ENCODE results near the gene OSBPL5.

Gene OSBPL5

DNA sequence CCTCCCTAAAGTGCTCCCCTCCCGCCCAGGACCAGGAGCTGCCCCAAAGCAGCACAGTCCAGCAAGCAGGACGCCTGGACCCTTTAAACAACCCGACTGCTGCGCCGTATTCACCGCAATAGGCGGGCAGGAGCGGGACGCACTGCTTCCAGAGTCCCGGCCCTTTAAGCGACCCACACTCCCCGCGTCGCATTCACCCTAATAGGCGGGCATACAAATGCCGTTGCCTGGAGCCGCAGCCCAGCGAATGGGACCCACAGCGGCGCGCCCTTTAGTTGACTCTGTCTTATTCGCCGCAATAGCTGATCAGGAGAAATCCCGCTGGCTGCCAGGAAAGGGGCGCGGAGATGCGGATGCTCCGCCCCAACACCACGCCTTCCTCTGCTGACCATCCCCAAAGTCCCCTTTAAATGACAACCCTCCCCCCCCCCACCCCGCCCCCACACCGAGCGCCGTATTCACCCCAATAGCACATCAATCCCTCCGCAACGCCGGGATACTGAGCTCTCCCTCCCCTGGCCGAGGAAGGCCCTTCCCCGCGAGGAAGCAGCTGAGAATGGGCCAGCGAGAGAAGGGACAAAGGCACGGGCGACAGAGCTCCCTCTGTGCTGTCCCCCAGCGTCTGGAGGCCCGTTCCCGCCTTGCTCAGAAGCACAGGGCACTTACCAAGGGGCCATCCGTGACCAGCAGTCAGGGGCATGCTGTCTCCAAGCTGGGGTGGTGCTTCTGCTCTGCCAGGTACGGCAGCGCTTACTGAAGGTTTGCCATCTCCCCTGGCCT is 4.7 kb downstream of the OSBPL5 start (continued):
- no peak for TF ChIP-seq ZFP41 (tag by site-specific recombination; IDR thresholded peaks at IDR 0.05; ENCODE audit: borderline replicate concordance)
- no peak for TF ChIP-seq YY1 (tag by site-specific recombination; IDR thresholded peaks at IDR 0.05)
- no peak for TF ChIP-seq ZNF366 (tag by site-specific recombination; conservative IDR thresholded peaks at IDR 0.05)
- TF ChIP-seq ZNF792 (tag by site-specific recombination; IDR thresholded peaks at IDR 0.05): no peak
- TF ChIP-seq, protein P1, sequence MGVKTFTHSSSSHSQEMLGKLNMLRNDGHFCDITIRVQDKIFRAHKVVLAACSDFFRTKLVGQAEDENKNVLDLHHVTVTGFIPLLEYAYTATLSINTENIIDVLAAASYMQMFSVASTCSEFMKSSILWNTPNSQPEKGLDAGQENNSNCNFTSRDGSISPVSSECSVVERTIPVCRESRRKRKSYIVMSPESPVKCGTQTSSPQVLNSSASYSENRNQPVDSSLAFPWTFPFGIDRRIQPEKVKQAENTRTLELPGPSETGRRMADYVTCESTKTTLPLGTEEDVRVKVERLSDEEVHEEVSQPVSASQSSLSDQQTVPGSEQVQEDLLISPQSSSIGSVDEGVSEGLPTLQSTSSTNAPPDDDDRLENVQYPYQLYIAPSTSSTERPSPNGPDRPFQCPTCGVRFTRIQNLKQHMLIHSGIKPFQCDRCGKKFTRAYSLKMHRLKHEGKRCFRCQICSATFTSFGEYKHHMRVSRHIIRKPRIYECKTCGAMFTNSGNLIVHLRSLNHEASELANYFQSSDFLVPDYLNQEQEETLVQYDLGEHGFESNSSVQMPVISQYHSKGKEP (tag by site-specific recombination; IDR thresholded peaks at IDR 0.05): no peak
- TF ChIP-seq ZNF426 (tag by site-specific recombination; IDR thresholded peaks at IDR 0.05): no peak
- no peak for TF ChIP-seq ZNF555 (tag by site-specific recombination; conservative IDR thresholded peaks at IDR 0.05)
- TF ChIP-seq ZNF292 (tag by site-specific recombination; IDR thresholded peaks at IDR 0.05; ENCODE audit: borderline replicate concordance, low read depth): no peak
- no peak for TF ChIP-seq HOXA7 (CRISPR knock-in tag; IDR thresholded peaks at IDR 0.05; ENCODE audit: borderline replicate concordance)
- TF ChIP-seq ZEB2 (tag by site-specific recombination; IDR thresholded peaks at IDR 0.05): 0 out of 2 replicates have a peak, but pooled peaks have one; percentile 29
- no peak for TF ChIP-seq ZNF214 (tag by site-specific recombination; IDR thresholded peaks at IDR 0.05; ENCODE audit: borderline replicate concordance)
- TF ChIP-seq, protein P2, sequence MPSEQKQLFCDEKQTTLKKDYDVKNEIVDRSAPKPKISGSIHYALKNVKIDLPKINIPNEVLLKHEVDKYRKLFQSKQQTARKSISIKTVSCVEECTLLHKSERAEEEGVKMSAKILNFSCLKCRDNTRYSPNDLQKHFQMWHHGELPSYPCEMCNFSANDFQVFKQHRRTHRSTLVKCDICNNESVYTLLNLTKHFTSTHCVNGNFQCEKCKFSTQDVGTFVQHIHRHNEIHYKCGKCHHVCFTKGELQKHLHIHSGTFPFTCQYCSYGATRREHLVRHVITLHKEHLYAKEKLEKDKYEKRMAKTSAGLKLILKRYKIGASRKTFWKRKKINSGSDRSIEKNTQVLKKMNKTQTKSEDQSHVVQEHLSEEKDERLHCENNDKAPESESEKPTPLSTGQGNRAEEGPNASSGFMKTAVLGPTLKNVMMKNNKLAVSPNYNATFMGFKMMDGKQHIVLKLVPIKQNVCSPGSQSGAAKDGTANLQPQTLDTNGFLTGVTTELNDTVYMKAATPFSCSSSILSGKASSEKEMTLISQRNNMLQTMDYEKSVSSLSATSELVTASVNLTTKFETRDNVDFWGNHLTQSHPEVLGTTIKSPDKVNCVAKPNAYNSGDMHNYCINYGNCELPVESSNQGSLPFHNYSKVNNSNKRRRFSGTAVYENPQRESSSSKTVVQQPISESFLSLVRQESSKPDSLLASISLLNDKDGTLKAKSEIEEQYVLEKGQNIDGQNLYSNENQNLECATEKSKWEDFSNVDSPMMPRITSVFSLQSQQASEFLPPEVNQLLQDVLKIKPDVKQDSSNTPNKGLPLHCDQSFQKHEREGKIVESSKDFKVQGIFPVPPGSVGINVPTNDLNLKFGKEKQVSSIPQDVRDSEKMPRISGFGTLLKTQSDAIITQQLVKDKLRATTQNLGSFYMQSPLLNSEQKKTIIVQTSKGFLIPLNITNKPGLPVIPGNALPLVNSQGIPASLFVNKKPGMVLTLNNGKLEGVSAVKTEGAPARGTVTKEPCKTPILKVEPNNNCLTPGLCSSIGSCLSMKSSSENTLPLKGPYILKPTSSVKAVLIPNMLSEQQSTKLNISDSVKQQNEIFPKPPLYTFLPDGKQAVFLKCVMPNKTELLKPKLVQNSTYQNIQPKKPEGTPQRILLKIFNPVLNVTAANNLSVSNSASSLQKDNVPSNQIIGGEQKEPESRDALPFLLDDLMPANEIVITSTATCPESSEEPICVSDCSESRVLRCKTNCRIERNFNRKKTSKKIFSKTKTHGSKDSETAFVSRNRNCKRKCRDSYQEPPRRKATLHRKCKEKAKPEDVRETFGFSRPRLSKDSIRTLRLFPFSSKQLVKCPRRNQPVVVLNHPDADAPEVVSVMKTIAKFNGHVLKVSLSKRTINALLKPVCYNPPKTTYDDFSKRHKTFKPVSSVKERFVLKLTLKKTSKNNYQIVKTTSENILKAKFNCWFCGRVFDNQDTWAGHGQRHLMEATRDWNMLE (tag by site-specific recombination; conservative IDR thresholded peaks at IDR 0.05; ENCODE audit: low read depth): no peak
- TF ChIP-seq ZBTB7A (tag by site-specific recombination; IDR thresholded peaks at IDR 0.05; ENCODE audit: low read depth): no peak
- TF ChIP-seq, protein P3, sequence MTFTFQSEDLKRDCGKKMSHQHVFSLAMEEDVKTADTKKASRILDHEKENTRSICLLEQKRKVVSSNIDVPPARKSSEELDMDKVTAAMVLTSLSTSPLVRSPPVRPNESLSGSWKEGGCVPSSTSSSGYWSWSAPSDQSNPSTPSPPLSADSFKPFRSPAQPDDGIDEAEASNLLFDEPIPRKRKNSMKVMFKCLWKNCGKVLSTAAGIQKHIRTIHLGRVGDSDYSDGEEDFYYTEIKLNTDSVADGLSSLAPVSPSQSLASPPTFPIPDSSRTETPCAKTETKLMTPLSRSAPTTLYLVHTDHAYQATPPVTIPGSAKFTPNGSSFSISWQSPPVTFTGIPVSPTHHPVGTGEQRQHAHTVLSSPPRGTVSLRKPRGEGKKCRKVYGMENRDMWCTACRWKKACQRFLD (tag by site-specific recombination; IDR thresholded peaks at IDR 0.05): no peak
- TF ChIP-seq, protein P4, sequence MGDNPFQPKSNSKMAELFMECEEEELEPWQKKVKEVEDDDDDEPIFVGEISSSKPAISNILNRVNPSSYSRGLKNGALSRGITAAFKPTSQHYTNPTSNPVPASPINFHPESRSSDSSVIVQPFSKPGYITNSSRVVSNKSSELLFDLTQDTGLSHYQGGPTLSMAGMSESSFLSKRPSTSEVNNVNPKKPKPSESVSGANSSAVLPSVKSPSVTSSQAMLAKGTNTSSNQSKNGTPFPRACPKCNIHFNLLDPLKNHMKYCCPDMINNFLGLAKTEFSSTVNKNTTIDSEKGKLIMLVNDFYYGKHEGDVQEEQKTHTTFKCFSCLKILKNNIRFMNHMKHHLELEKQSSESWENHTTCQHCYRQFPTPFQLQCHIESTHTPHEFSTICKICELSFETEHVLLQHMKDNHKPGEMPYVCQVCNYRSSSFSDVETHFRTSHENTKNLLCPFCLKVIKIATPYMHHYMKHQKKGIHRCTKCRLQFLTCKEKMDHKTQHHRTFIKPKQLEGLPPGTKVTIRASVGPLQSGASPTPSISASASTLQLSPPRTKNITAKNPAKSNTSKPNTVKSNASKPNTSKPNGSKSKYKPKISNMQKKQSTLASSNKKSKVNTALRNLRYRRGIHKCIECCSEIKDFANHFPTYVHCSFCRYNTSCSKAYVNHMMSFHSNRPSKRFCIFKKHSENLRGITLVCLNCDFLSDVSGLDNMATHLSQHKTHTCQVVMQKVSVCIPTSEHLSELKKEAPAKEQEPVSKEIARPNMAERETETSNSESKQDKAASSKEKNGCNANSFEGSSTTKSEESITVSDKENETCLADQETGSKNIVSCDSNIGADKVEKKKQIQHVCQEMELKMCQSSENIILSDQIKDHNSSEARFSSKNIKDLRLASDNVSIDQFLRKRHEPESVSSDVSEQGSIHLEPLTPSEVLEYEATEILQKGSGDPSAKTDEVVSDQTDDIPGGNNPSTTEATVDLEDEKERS (tag by site-specific recombination; IDR thresholded peaks at IDR 0.05): no peak
- TF ChIP-seq MYNN (tag by site-specific recombination; IDR thresholded peaks at IDR 0.05; ENCODE audit: borderline replicate concordance): no peak
- TF ChIP-seq, protein P5, sequence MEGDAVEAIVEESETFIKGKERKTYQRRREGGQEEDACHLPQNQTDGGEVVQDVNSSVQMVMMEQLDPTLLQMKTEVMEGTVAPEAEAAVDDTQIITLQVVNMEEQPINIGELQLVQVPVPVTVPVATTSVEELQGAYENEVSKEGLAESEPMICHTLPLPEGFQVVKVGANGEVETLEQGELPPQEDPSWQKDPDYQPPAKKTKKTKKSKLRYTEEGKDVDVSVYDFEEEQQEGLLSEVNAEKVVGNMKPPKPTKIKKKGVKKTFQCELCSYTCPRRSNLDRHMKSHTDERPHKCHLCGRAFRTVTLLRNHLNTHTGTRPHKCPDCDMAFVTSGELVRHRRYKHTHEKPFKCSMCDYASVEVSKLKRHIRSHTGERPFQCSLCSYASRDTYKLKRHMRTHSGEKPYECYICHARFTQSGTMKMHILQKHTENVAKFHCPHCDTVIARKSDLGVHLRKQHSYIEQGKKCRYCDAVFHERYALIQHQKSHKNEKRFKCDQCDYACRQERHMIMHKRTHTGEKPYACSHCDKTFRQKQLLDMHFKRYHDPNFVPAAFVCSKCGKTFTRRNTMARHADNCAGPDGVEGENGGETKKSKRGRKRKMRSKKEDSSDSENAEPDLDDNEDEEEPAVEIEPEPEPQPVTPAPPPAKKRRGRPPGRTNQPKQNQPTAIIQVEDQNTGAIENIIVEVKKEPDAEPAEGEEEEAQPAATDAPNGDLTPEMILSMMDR (tag by site-specific recombination; IDR thresholded peaks at IDR 0.05): no peak
- TF ChIP-seq, protein P6, sequence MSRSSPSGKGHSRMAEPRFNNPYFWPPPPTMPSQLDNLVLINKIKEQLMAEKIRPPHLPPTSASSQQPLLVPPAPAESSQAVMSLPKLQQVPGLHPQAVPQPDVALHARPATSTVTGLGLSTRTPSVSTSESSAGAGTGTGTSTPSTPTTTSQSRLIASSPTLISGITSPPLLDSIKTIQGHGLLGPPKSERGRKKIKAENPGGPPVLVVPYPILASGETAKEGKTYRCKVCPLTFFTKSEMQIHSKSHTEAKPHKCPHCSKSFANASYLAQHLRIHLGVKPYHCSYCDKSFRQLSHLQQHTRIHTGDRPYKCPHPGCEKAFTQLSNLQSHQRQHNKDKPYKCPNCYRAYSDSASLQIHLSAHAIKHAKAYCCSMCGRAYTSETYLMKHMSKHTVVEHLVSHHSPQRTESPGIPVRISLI (tag by site-specific recombination; IDR thresholded peaks at IDR 0.05): no peak
- TF ChIP-seq, protein P7, sequence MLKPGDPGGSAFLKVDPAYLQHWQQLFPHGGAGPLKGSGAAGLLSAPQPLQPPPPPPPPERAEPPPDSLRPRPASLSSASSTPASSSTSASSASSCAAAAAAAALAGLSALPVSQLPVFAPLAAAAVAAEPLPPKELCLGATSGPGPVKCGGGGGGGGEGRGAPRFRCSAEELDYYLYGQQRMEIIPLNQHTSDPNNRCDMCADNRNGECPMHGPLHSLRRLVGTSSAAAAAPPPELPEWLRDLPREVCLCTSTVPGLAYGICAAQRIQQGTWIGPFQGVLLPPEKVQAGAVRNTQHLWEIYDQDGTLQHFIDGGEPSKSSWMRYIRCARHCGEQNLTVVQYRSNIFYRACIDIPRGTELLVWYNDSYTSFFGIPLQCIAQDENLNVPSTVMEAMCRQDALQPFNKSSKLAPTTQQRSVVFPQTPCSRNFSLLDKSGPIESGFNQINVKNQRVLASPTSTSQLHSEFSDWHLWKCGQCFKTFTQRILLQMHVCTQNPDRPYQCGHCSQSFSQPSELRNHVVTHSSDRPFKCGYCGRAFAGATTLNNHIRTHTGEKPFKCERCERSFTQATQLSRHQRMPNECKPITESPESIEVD (tag by site-specific recombination; IDR thresholded peaks at IDR 0.05): no peak
- no peak for TF ChIP-seq ZNF830 (tag by site-specific recombination; IDR thresholded peaks at IDR 0.05; ENCODE audit: low read depth)

All from HEK293 (cell line).